Activated CD4-positive, alpha-beta T cell treated with anti-CD3 and anti-CD28 coated beads, Interleukin-2, amount 10 ng/mL, durations not matched to agents 24 days and 14 days (primary cell): Measurements from ENCODE around the gene SLC38A9. TPM values are rescaled to one million over a fixed set of nuclear protein-coding genes. Genes with fewer than 3 reads are reported as not detected.
"Not testable (repeated sequence)": the region's sequence is repeated elsewhere in the genome, so short reads cannot be mapped to it uniquely, and the experiment has no call there.

ENCODE experiments used
- DNase-seq: peaks from one replicate; pipeline ENCODE4 v3.0.0; 2022
- H3K27ac Mint-ChIP-seq: one replicate; pipeline ENCODE4 v1.8.0; 2022; ENCODE audit warnings: mild to moderate bottlenecking, mixed read lengths
- H3K27me3 Mint-ChIP-seq: one replicate; pipeline ENCODE4 v1.8.0; 2022; ENCODE audit warnings: mixed read lengths
- H3K36me3 Mint-ChIP-seq: one replicate; pipeline ENCODE4 v1.8.0; 2022; ENCODE audit warnings: low read depth, mild to moderate bottlenecking, mixed read lengths
- H3K4me1 Mint-ChIP-seq: one replicate; pipeline ENCODE4 v1.8.0; 2021; ENCODE audit warnings: mixed read lengths
- H3K4me3 Mint-ChIP-seq: one replicate; pipeline ENCODE4 v1.8.0; 2022; ENCODE audit warnings: mild to moderate bottlenecking, moderate library complexity, mixed read lengths
- H3K9me3 Mint-ChIP-seq: one replicate; pipeline ENCODE4 v1.8.0; 2021; ENCODE audit warnings: mixed read lengths
- intact Hi-C: fragments of 100-400 bp; cut with micrococcal nuclease; formaldehyde crosslinking; loops from one replicate; pipeline ENCODE4 v1.15.1; 2023
- total RNA-seq: library from RNA; stranded (reverse); gene quantifications from 2 replicates; pipeline ENCODE4 v1.2.3, GENCODE V29; 2022

The SLC38A9 gene
- total RNA-seq: 20.5 and 21.4 TPM in 2 replicates

GRCh38 chr5:55712023-55712859 is at the start of gene SLC38A9:
Gene SLC38A9, minus strand, starts transcription at chr5:55712324. Its CDS starts 14,366 bp downstream, at chr5:55697958.
- Mint-ChIP-seq H3K27ac (peak within 1 kb of the TSS; percentile 90), H3K9me3 (peaks cover 10% of the 10 kb centered on the region), H3K4me1 (peaks cover 28% of the 10 kb centered on the region), H3K36me3 (peaks cover 12% of the 10 kb centered on the region), H3K27me3 (no peaks in the 10 kb centered on the region), H3K4me3 (peak within 1 kb of the TSS; percentile 97)
- DNase-seq: peak; percentile 98
- intact Hi-C loops: loop anchor here (2.0 to 5.0 kb wide), 5 partner anchors 45 to 1461 kb away; no protein-coding TSS in a partner anchor

GRCh38 chr5:55761721-55762120 is 49.6 kb upstream of the SLC38A9 start:
- not testable (repeated sequence) for H3K27ac Mint-ChIP-seq, H3K27me3 Mint-ChIP-seq, H3K4me3 Mint-ChIP-seq, H3K9me3 Mint-ChIP-seq, DNase-seq
- peaks cover 41% of the 10 kb centered on the region for H3K4me1 Mint-ChIP-seq
- peaks cover 11% of the 10 kb centered on the region for H3K36me3 Mint-ChIP-seq
- intact Hi-C loops: loop anchor here (5.0 kb wide), 1 partner anchor 141 kb away; no protein-coding TSS in a partner anchor

GRCh38 chr5:55758714-55759113 is 46.6 kb upstream of the SLC38A9 start:
- no peak for DNase-seq
- peaks cover 13% of the 10 kb centered on the region for H3K9me3 Mint-ChIP-seq
- H3K4me1 Mint-ChIP-seq: peaks cover 29% of the 10 kb centered on the region
- intact Hi-C loops: loop anchor here (1.0 to 5.0 kb wide), 2 partner anchors 9 to 46 kb away; partner anchors contain the start of gene SLC38A9
- peaks cover 11% of the 10 kb centered on the region for H3K36me3 Mint-ChIP-seq
- peak overlapping the region; percentile 64 for H3K4me3 Mint-ChIP-seq
- H3K27me3 Mint-ChIP-seq: no peaks in the 10 kb centered on the region
- H3K27ac Mint-ChIP-seq: peak overlapping the region; percentile 85

- intact Hi-C loops: loop anchor here (1.0 to 5.0 kb wide), 2 partner anchors 9 to 46 kb away; partner anchors contain the start of gene SLC38A9
Measured at GRCh38 chr5:55758231-55758630, 46.1 kb upstream of the SLC38A9 start.

GRCh38 chr5:55750499-55750898 is 38.4 kb upstream of the SLC38A9 start:
- no peak for DNase-seq
- H3K4me3 Mint-ChIP-seq: no peak overlapping the region
- intact Hi-C loops: no loop called here
- no peak overlapping the region for H3K27ac Mint-ChIP-seq
- no peaks in the 10 kb centered on the region for H3K36me3 Mint-ChIP-seq
- peaks cover 6% of the 10 kb centered on the region for H3K9me3 Mint-ChIP-seq
- peaks cover 6% of the 10 kb centered on the region for H3K4me1 Mint-ChIP-seq
- H3K27me3 Mint-ChIP-seq: no peaks in the 10 kb centered on the region

More at GRCh38 chr5:55758231-55758630, 46.1 kb upstream of the SLC38A9 start:
- Mint-ChIP-seq H3K36me3 (peaks cover 11% of the 10 kb centered on the region), H3K4me1 (peaks cover 25% of the 10 kb centered on the region), H3K9me3 (peaks cover 13% of the 10 kb centered on the region), H3K27me3 (no peaks in the 10 kb centered on the region), H3K27ac (peak overlapping the region; percentile 85), H3K4me3 (peak overlapping the region; percentile 64)
- no peak for DNase-seq

GRCh38 chr5:55750063-55750462 is 37.9 kb upstream of the SLC38A9 start:
- Mint-ChIP-seq H3K27ac (no peak overlapping the region), H3K36me3 (no peaks in the 10 kb centered on the region), H3K9me3 (peaks cover 4% of the 10 kb centered on the region), H3K4me3 (no peak overlapping the region), H3K27me3 (no peaks in the 10 kb centered on the region), H3K4me1 (peaks cover 6% of the 10 kb centered on the region)
- intact Hi-C loops: no loop called here
- no peak for DNase-seq

- peak overlapping the region; percentile 11 for H3K27ac Mint-ChIP-seq
- peaks cover 6% of the 10 kb centered on the region for H3K4me1 Mint-ChIP-seq
- peaks cover 4% of the 10 kb centered on the region for H3K9me3 Mint-ChIP-seq
- intact Hi-C loops: loop anchor here (1.0 kb wide), 1 partner anchor 9 kb away; no protein-coding TSS in a partner anchor
- peaks cover 3% of the 10 kb centered on the region for H3K27me3 Mint-ChIP-seq
- DNase-seq: no peak
- H3K36me3 Mint-ChIP-seq: no peaks in the 10 kb centered on the region
- no peak overlapping the region for H3K4me3 Mint-ChIP-seq
Measured at GRCh38 chr5:55749387-55749786, 37.3 kb upstream of the SLC38A9 start.

- Mint-ChIP-seq H3K27ac (no peak overlapping the region), H3K9me3 (peaks cover 4% of the 10 kb centered on the region), H3K4me1 (peaks cover 6% of the 10 kb centered on the region), H3K4me3 (no peak overlapping the region), H3K36me3 (no peaks in the 10 kb centered on the region), H3K27me3 (peaks cover 4% of the 10 kb centered on the region)
- intact Hi-C loops: no loop called here
- DNase-seq: no peak
Measured at GRCh38 chr5:55747778-55748318, 35.7 kb upstream of the SLC38A9 start.

GRCh38 chr5:55742778-55743177 is 30.7 kb upstream of the SLC38A9 start:
- H3K9me3 Mint-ChIP-seq: peaks cover 4% of the 10 kb centered on the region
- peaks cover 1% of the 10 kb centered on the region for H3K4me1 Mint-ChIP-seq
- H3K27me3 Mint-ChIP-seq: peaks cover 9% of the 10 kb centered on the region
- intact Hi-C loops: no loop called here
- H3K36me3 Mint-ChIP-seq: no peaks in the 10 kb centered on the region
- no peak overlapping the region for H3K27ac Mint-ChIP-seq
- DNase-seq: no peak
- H3K4me3 Mint-ChIP-seq: no peak overlapping the region

GRCh38 chr5:55737793-55738192 is 25.7 kb upstream of the SLC38A9 start, which contains the start of gene DDX4:
Gene DDX4, plus strand, starts transcription at chr5:55738061. Its CDS starts 903 bp downstream, at chr5:55738964.
- intact Hi-C loops: no loop called here
- Mint-ChIP-seq H3K27ac (no peak within 1 kb of the TSS), H3K4me1 (no peaks in the 10 kb centered on the region), H3K4me3 (no peak within 1 kb of the TSS), H3K9me3 (no peaks in the 10 kb centered on the region), H3K27me3 (peaks cover 5% of the 10 kb centered on the region), H3K36me3 (no peaks in the 10 kb centered on the region)
- DNase-seq: no peak

GRCh38 chr5:55734658-55735057 is 22.5 kb upstream of the SLC38A9 start:
- no peaks in the 10 kb centered on the region for H3K36me3 Mint-ChIP-seq
- no peaks in the 10 kb centered on the region for H3K9me3 Mint-ChIP-seq
- no peak overlapping the region for H3K27ac Mint-ChIP-seq
- DNase-seq: no peak
- no peaks in the 10 kb centered on the region for H3K4me1 Mint-ChIP-seq
- H3K4me3 Mint-ChIP-seq: no peak overlapping the region
- H3K27me3 Mint-ChIP-seq: peaks cover 2% of the 10 kb centered on the region
- intact Hi-C loops: no loop called here

GRCh38 chr5:55732585-55732984 is 20.5 kb upstream of the SLC38A9 start:
- no peak for DNase-seq
- Mint-ChIP-seq H3K27ac (no peak overlapping the region), H3K4me1 (no peaks in the 10 kb centered on the region), H3K4me3 (no peak overlapping the region), H3K36me3 (no peaks in the 10 kb centered on the region), H3K27me3 (no peaks in the 10 kb centered on the region), H3K9me3 (no peaks in the 10 kb centered on the region)
- intact Hi-C loops: no loop called here

- DNase-seq: no peak
- Mint-ChIP-seq H3K4me3 (no peak overlapping the region), H3K9me3 (no peaks in the 10 kb centered on the region), H3K27me3 (no peaks in the 10 kb centered on the region), H3K4me1 (no peaks in the 10 kb centered on the region), H3K36me3 (no peaks in the 10 kb centered on the region), H3K27ac (no peak overlapping the region)
- intact Hi-C loops: no loop called here
Measured at GRCh38 chr5:55731848-55732247, 19.7 kb upstream of the SLC38A9 start.

- H3K27me3 Mint-ChIP-seq: peaks cover 4% of the 10 kb centered on the region
- intact Hi-C loops: no loop called here
- H3K9me3 Mint-ChIP-seq: peaks cover 13% of the 10 kb centered on the region
- H3K4me3 Mint-ChIP-seq: no peak overlapping the region
- no peak for DNase-seq
- H3K36me3 Mint-ChIP-seq: no peaks in the 10 kb centered on the region
- H3K4me1 Mint-ChIP-seq: peaks cover 10% of the 10 kb centered on the region
- H3K27ac Mint-ChIP-seq: no peak overlapping the region
Measured at GRCh38 chr5:55724281-55724680, 12.2 kb upstream of the SLC38A9 start.
